CD1c-positive myeloid dendritic cell (primary cell): ENCODE data around the gene SGSH.
A peak's percentile ranks its signal among the peaks of the same experiment; 100 is the strongest.
"Not testable (repeated sequence)": the region's sequence is repeated elsewhere in the genome, so short reads cannot be mapped to it uniquely, and the experiment has no call there.

Source experiments
- DNase-seq: peaks from one replicate; pipeline ENCODE4 v3.0.0-alpha.2; 2016; ENCODE audit errors: extremely low spot score

SGSH gene

DNA sequence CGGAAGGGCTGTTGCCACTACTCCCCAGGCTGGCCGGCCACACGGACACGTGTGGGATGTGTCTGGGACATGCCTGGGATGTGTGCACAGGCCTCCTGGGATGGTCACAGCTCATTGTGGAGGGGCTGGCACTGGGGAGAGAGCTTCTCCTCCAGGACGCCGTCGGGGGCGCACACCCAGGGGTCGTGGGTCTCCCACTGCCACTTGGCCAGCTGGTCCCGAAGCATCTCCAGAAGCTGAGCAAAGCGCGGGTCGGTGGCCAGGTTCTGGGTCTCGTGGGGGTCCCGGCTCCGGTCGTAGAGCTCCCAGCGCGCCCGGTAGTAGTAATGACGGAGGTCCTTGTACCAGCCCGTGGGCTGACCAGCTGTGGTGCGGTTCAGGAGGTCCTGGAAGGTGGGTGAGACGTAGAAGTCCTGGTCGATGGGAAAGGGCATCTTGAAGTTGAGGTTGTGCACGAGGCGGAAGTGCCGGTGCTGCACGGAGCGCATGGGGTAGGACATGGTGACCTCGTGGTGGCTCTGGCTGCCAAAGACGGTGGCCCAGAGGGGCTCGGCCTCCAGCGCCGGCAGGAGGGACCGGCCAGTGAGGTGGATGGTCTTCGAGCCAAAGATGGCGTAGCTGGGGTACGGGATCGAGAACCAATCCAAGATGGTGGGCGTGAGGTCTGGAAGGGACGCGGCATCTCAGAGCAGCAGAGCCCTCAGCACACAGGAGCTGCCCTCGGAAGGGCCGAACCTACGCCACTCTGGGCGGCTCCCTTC is 9.6 kb downstream of the SGSH start:
- no peak for DNase-seq

DNA sequence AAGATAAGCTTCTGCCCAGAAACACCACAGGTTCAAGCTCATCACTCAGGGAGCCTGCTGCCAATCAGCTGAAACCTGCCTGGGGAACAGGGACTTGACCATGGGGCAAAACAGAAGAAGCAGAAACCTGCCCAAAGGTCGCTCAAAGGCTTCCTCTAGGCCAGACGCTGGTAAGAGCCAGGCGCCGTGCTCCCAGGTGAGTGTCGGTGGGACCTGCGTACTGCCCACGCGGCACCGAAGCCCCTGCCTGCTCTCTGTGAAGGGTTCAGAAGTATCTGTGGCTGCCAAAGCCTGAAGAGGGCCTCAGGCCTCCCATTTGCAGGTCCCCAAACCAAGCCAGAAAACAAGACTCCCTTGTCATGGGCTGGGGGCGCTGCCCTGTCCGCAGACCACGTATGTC is 10.4 kb downstream of the SGSH start:
- DNase-seq: no peak

DNA sequence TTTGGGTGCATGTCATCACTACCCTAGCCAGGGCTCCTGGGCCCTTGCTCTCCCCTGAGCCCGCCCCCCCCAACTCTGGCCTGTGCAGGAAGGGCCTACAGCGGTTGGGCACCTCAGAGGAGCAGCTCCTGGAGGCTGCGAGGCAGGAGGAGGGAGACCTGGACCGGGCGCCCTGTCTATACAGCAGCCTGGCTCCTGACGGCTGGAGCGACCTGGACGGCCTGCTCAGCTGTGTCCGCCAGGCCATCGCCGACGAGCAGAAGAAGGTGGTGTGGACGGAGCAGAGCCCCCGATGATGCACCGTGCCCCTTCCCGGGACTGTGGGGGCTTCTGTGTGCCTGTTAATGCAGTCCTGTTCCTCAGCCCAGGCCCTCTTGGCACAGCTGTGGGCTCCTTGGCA is 12.1 kb downstream of the SGSH start:
- DNase-seq: no peak

DNA sequence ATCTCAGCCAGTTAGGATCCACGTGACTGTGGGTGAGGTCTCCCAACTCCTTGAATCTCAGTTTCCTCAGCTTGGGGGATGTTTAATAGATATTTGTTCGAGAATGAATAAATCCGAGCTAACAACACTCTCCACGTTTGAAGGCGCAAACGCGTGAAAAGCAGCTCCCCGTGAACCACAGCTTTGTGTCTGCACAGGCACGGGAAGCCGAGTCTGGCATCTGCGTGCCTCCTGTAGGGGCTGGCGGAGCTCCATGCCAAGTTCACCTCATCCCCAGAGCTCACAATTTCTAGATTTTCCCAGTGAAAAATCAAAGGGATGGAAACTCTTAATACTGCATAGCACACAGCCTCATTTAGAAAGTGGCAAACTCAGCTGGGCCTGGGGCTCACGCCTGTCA is 14.3 kb downstream of the SGSH start:
- DNase-seq: no peak

DNA sequence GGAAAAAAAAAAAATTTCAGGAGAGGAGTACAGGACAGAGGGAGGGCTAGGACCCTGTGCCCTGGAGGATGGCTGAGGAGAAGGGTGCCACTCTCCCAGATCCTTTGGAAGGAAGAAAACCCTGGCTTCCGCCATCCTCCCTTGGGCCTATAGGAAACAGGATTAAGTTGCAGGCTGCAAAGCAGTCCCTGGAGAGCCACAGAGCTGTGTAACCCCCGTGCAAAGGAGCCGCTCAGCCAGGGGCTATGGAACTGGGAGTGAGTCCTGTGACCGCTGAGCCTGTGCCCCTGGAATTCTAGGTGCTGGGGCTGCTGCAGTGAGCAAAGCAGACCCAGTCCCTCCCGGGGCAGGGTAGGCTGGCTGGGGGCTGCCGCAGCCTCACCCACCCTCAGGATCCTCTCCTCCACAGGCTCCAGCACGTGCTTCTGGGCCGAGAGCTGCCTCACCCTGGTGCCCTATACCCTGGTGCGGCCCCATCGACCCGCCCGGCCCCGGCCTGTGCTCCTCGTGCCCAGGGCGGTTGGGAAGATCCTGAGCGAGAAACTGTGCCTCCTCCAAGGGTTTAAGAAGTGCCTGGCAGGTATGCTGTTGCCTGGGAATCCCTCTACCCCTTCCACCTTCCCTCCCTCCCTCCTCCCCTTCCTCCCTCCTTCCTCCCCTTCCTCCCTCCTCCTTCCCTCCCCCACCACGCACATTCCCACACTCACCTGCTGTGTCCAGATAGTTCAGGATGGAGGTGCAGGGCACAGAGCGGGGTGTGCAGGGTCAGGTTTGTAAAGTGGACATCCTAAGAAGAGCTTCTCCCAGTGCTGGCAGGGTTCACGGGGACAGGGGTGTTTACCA is 15.3 kb downstream of the SGSH start:
- no peak for DNase-seq

DNA sequence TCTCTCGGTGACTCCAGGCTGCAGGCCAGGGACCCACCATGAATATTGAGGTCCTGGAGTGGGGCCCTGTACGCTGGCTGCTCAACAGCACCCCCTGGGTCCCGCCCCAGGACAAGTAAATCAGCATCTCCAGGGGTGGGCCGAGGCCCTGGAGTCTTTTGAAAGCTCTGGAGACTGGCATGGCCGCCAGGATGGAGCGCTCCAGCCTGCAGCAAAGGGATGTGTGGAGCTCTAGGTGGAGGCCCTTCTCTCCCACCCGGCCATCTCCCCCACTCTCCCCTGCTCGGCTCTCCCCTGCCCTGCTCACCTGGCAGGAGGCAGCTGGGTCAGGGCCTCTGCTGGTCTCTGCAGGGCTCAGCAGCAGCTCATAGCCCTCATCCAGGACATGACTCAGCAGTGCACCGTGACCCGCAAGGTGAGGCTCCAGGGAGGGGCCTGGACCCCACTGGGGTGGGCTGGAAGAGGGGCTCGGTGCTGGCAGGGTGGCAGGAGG is 16.6 kb downstream of the SGSH start:
- no peak for DNase-seq

DNA sequence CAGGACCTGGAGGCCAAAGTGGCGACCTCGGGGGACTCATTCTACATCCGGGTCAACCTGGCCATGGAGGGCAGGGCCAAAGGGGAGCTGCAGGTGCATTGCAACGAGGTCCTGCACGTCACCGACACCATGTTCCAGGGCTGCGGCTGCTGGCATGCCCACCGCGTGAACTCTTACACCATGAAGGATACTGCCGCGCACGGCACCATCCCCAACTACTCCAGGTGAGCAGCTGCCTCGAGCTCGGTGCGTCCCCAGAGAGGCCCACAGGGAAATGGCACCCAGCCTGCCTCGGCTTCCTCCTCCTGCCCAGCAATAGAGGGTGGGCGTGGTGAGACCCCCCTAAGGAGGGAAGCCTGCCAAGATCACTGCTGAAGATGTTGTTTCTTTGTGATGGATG is 17.9 kb downstream of the SGSH start:
- no peak for DNase-seq

DNA sequence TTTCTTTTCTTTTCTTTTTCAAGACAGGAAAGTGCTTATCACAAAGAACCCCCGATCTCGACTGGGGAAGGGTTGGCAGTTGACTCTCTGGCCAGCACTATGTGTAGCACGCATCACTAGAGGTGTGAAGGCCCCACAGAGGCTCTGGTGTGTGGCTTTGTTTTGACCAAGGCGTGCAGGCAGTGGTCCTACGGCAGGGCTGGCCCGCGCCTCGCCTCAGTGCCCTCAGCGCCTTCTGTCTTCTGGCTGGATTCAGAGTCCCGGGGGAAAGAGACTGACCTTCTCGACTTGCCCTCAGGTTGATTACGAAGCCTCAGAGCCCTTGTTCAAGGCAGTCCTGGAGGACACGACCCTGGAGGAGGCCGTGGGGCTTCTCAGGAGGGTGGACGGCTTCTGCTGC is 18.7 kb downstream of the SGSH start:
- no peak for DNase-seq

DNA sequence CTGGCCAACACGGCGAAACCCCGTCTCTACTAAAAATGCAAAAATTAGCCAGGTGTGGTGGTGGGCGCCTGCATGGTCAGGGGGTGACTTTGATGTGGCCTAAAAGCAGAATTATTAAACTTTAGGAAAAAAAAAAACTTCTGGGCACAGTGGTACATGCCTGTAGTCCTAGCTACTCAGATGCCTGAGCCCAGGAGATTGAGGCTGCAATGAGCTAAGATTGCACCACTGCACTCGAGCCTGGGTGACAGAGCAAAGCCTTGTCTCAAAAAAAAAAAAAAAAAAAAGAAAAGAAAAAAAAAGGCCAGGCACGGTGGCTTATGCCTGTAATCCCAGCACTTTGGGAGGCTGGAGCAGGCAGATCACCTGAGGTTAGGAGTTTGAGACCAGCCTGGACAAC is 20.8 kb downstream of the SGSH start:
- not testable (repeated sequence) for DNase-seq

DNA sequence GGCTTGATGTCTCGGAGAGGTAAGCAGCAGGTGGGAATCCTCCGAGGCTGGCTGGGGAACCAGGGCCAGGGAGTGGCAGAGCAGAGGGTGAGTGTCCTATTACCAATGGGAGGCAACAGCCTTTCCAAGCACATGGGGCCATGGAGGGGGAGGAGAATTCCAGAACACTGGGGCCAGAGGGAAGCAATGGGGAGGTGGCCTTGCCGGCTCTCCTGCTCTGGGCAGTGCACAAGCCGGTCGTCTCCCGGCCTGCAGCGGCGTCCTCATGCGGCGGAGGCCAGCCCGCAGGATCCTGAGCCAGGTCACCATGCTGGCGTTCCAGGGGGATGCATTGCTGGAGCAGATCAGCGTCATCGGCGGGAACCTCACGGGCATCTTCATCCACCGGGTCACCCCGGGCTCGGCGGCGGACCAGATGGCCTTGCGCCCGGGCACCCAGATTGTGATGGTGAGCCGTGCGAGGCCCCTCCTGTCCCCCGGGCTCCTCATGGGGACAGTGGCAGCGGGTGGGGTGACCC is 21.9 kb downstream of the SGSH start:
- no peak for DNase-seq

DNA sequence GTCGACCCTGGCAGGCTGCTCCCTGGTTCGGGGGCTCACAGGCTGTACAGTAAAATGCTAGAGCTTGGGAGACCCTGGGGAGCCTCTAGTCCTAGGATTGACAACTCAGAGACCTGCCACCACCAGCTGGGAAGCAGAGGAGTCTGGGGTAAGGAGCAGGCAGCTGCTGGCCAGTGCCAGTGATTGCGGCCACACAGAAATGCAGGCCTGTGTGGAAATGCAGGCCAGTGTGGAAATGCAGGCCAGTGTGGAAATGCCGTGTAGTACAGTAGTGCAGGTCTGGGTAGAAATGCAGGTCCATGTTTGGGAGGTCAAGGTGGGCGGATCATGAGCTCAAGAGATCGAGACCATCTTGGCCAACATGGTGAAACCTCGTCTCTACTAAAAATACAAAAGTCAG is 23.5 kb downstream of the SGSH start:
- DNase-seq: no peak

DNA sequence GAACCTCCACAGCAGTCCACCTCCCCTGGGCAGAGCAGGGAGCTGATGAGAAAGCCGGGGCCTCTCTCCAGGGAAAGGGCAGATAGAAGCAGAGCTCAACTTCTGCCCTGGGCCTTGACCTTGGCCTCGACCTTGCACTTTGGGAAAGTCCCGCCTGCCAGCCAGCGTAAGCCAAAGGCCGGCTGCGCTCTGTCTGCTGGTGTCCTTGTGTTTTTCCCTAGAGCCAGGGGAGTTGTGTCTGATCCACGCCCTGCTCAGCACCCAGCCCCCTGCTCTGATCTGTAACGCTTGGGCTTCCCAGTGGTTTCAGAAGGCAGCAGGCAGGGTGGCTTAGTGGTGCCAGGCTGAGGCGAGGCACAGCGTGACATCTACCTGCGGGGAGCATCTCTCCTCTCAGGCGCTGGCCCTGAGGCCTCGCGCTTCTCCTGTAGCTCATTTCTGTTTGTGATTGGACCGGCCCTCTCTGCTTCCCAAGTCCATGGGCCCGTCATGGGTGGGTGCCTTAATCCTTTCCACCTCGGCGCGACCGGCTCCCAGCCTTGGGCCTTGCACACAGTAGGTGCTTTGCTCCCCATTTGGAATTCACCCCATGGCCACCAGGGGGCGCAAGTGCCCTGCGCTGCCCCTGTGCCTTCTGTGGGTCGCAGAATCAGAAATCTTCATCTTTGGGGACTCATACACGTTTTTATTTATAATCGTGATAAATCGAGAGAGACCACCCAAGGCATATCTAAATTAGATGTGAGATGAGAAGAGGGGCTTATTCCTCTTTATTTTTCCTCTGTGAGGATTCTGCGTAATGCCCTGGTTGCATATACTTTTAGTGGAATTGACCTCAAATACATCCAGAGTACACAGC is 24.2 kb downstream of the SGSH start:
- DNase-seq: peak; percentile 69

DNA sequence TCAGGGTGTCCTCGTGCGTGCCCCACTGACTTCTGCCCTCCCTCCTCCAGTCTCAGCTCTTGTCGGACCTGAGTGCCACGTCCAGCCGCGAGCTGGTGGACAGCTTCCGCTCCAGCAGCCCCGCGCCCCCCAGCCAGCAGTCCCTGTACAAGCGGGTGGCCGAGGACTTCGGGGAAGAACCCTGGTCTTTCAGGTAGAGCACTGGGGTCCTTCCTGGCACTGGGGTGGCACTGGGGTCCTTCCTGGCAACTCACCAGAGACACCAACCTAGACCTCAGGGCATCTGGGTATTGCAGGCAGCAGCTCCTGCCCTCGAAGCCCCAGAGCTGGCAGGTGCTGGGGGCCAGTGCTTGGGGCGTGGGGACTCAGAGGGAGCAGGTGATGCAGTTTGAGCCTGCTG is 25.0 kb downstream of the SGSH start:
- DNase-seq: no peak

DNA sequence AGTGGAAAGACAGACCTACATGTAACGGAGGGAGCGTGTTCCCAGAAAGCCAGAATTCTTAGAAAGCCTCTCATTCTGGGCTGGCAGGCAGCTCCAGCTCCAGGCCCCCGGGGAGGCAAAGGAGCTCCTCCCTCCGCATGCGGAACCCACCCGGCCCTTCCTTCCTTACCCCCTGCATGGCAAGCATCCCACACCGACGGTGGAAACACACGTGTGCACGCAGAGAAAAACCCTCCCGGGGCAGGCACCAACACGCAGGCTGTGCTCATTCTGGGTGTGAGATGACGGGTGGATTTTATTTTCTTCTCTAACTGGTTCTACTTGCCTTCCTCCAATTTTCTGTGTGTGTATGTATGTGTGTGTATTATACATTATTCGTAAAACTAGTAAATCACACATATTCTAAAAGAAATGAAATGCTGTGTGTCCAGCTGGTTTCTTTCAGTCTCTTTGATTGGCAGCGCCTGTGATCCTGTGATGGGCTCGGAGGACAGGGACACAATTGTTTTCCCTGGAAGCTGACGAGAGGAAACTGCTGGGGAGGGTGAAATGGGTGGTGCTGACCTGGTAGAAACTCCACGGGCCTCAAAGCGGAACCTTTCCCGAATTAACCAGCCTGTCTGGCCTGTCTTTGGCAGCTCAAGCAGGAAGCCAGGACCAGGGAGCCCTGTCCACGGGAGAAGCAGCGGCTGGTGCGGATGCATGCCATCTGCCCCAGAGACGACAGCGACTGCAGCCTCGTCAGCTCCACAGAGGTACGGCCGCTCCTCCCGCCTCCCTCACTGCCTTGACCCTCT is 28.1 kb downstream of the SGSH start:
- DNase-seq: no peak

DNA sequence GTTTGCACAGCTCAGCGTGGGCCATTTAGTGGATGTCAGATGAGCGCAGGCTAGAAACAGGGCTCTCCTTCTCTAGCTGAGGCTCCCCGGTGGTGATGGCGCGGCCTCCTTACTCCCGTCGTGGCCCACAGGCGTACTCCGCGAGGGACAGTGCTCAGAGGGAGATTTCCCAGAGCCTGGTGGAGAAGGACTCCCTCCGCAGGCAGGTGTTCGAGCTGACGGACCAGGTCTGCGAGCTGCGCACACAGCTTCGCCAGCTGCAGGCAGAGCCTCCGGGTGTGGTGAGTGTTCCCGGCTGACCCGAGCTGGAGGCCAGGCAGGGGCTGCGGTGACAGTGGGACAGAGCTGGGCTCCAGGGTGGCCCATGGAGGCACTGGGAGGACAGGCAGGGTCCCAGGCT is 28.9 kb downstream of the SGSH start:
- DNase-seq: no peak

DNA sequence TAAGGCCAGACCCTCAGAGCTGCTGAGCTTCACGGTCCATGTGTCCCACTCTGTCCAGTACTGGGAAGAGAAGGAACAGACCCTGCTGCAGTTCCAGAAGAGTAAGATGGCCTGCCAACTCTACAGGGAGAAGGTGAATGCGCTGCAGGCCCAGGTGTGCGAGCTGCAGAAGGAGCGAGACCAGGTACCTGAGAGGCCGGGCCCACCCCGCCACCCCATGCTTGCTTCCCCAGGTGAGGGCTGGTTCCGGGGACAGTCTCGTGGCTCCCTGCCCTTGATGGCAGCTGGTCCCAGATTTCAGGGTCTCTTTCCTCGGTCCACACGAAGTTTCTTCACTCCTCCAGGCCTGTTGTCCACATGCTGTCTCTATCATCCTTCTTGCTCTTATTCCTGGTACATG is 29.4 kb downstream of the SGSH start:
- DNase-seq: no peak

DNA sequence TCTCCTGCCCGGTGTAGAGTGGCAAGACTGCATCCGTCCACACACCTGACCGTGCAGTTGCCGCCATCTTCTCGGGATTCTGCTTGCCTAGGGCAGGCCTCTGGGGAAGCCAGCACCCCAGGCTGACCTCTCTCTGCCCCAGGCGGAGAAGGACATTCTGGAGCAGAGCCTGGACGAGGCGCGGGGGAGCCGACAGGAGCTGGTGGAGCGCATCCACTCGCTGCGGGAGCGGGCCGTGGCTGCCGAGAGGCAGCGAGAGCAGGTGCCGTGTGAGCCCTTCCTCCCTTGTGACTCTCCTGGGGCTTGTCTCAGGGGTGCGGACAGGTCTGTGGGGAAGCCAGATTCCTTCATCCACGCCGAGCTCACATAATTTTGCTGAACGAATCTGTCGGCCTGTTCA is 30.5 kb downstream of the SGSH start:
- DNase-seq: no peak

DNA sequence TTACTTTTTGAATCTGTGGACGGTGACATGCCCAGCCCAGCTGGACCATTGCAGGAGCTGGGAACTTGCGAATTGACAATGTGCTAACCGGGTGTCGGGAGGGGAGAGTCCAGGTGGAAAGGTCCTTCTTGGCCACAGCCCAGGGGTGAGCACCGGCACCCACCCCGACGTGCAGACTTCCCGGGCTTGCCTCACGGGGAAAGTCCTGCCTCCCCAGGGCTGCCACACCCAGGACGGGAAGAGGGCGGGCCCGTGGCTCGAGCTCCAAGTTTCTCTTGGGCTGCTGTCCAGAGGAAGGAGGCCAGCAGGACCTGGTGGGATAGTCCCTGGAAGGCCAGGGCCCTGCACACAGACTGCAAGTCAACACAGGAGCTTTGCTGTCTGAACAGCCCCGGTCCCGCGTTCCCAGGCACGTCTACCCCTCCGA is 32.6 kb downstream of the SGSH start:
- no peak for DNase-seq

DNA sequence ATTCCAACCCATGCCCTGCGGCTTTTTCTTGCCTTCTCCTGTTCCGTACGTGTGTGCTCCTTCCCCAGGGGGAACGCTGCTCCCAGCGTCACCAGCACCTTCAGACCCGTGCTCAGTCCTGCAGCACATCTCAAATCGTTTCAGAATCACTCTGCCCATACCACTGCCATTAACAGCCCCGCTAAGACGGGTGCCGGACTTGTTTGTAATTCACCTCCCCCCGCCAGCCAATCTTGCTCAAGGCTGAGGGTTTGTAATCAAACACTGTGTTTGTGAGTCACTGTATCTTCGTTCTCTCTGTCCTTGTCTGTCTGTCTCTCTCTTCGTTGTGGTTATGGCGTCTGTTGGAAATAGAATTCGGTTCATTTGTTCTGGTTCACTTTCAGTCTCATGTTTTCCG is 33.0 kb downstream of the SGSH start:
- no peak for DNase-seq

DNA sequence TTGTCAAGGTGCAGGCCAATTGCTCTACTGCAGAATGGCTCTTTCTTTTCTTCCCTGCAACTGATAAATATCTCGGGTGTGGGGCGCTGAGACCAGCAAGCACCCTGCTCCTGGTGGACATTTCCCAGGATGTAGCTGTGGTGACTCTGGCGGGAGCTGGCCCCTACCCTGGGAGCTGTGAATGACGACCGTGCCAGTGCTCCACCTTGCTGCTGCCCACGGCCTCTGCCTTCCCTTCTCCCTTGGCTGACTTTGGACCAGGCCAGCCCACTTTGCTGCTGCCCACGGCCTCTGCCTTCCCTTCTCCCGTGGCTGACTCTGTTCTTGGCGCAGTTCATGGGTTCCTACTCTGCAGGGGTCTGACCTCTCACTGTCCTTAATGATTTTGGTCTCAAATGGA is 34.2 kb downstream of the SGSH start:
- no peak for DNase-seq

DNA sequence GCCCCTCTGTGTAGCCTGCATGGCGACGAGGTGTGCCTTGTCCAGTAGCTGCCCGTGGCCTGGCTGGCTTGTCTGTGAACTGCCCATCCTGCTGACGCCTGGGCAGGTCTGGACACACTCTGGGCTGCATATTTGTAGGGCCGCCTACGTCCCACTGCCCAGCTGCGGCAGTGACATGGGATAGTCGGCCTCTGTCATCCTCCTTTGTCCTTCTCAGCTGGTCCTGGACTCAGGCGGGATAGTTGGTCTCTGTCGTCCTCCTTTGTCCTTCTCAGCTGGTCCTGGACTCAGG is 35.8 kb downstream of the SGSH start:
- DNase-seq: no peak
